WTC11 (cell line): ENCODE results near the gene CHRNE. TPM values are rescaled to one million over a fixed set of nuclear protein-coding genes. Genes with fewer than 3 reads are reported as not detected.
A peak's percentile ranks its signal among the peaks of the same experiment; 100 is the strongest.

Source experiments
- ATAC-seq: fragments of 200-7000 bp; cut with Tn5 transposase; 2 replicates; pipeline ENCODE4 v1.10.0; 2021; ENCODE audit warnings: mild to moderate bottlenecking, moderate library complexity
- CTCF ChIA-PET: fragments of 300-600 bp; sonication (Branson Sonifier 250); formaldehyde crosslinking; loops from one replicate; lab custom pipeline; 2021; ENCODE audit warnings: antibody characterized with exemption; lab: Charles Lee
- POLR2A ChIA-PET: fragments of 350-600 bp; sonication (Branson Sonifier 250); formaldehyde crosslinking; loops from one replicate; lab custom pipeline; 2021; ENCODE audit warnings: antibody characterized with exemption; lab: Charles Lee
- DNase-seq: peaks from one replicate; pipeline ENCODE4 v3.0.0; 2021; ENCODE audit warnings: low spot score
- H3K27ac Mint-ChIP-seq: 2 replicates; pipeline ENCODE4 v1.8.0; 2021; ENCODE audit warnings: mixed read lengths
- H3K27me3 Mint-ChIP-seq: 2 replicates; pipeline ENCODE4 v1.8.0; 2021; ENCODE audit warnings: low read depth, mild to moderate bottlenecking, moderate library complexity, mixed read lengths
- H3K36me3 Mint-ChIP-seq: 2 replicates; pipeline ENCODE4 v1.8.0; 2021; ENCODE audit warnings: mixed read lengths
- H3K4me1 Mint-ChIP-seq: 2 replicates; pipeline ENCODE4 v1.8.0; 2022; ENCODE audit warnings: mixed read lengths
- H3K4me3 Mint-ChIP-seq: 2 replicates; pipeline ENCODE4 v1.8.0; 2021; ENCODE audit warnings: mild to moderate bottlenecking, moderate library complexity, mixed read lengths
- H3K9me3 Mint-ChIP-seq: 2 replicates; pipeline ENCODE4 v1.8.0; 2021; ENCODE audit warnings: mixed read lengths
- AFF4 ChIP-seq: sonication (generic); formaldehyde crosslinking; IDR thresholded peaks from 2 replicates; pipeline ENCODE4 v1.8.1; 2023; ENCODE audit warnings: mild to moderate bottlenecking, missing genetic modification reagents, borderline replicate concordance
- ATF6 ChIP-seq: sonication (generic); formaldehyde crosslinking; IDR thresholded peaks from 2 replicates; pipeline ENCODE4 v1.8.1; 2023; ENCODE audit warnings: mild to moderate bottlenecking, missing genetic modification reagents
- CREB1 ChIP-seq: sonication (generic); formaldehyde crosslinking; IDR thresholded peaks from 2 replicates; pipeline ENCODE4 v1.8.0; 2023; ENCODE audit warnings: mild to moderate bottlenecking, missing genetic modification reagents
- CREM ChIP-seq: sonication (generic); formaldehyde crosslinking; IDR thresholded peaks from 2 replicates; pipeline ENCODE4 v1.8.1; 2022; ENCODE audit warnings: mild to moderate bottlenecking, missing genetic modification reagents, moderate library complexity
- FOXJ3 ChIP-seq: sonication (generic); formaldehyde crosslinking; IDR thresholded peaks from 2 replicates; pipeline ENCODE4 v1.9.0; 2021; ENCODE audit warnings: missing genetic modification reagents, mild to moderate bottlenecking, borderline replicate concordance
- JUN ChIP-seq: sonication (generic); formaldehyde crosslinking; IDR thresholded peaks from 2 replicates; pipeline ENCODE4 v1.8.0; 2023; ENCODE audit warnings: mild to moderate bottlenecking, missing genetic modification reagents
- MAX ChIP-seq: sonication (generic); formaldehyde crosslinking; IDR thresholded peaks from 2 replicates; pipeline ENCODE4 v1.8.0; 2022; ENCODE audit warnings: mild to moderate bottlenecking, missing genetic modification reagents
- NR3C1 ChIP-seq: sonication (generic); formaldehyde crosslinking; conservative IDR thresholded peaks from 2 replicates; pipeline ENCODE4 v1.8.1; 2023; ENCODE audit warnings: low read depth, mild to moderate bottlenecking, missing genetic modification reagents
- PRDM15 ChIP-seq: sonication (generic); formaldehyde crosslinking; IDR thresholded peaks from 2 replicates; pipeline ENCODE4 v1.8.0; 2022; ENCODE audit warnings: missing genetic modification reagents
- PRRX2 ChIP-seq: fragments of 250-450 bp; sonication (Bioruptor Pico); IDR thresholded peaks from 2 replicates; pipeline ENCODE4 v1.8.0; 2021; ENCODE audit warnings: mild to moderate bottlenecking
- RELA ChIP-seq: sonication (generic); formaldehyde crosslinking; IDR thresholded peaks from 2 replicates; pipeline ENCODE4 v1.8.1; 2022; ENCODE audit warnings: missing genetic modification reagents, mild to moderate bottlenecking, borderline replicate concordance
- SP1 ChIP-seq: sonication (generic); formaldehyde crosslinking; conservative IDR thresholded peaks from 2 replicates; pipeline ENCODE4 v1.8.1; 2022; ENCODE audit warnings: missing genetic modification reagents
- TCF7 ChIP-seq: sonication (generic); formaldehyde crosslinking; IDR thresholded peaks from 2 replicates; pipeline ENCODE4 v1.8.0; 2022; ENCODE audit warnings: mild to moderate bottlenecking, low read depth, missing genetic modification reagents, moderate library complexity
- ZBTB21 ChIP-seq: sonication (generic); formaldehyde crosslinking; IDR thresholded peaks from 2 replicates; pipeline ENCODE4 v1.8.1; 2023; ENCODE audit warnings: mild to moderate bottlenecking, missing genetic modification reagents, borderline replicate concordance
- ZNF425 ChIP-seq: fragments of 250-450 bp; sonication (Bioruptor Pico); conservative IDR thresholded peaks from 2 replicates; pipeline ENCODE4 v1.9.0; 2021; ENCODE audit warnings: mild to moderate bottlenecking
- total RNA-seq: library from RNA; stranded (reverse); gene quantifications from 3 replicates; pipeline ENCODE4 v1.2.3, GENCODE V29; 2021

CHRNE gene
- total RNA-seq, 1 experiment from 2014 or later: 0.70 TPM

GRCh38 chr17:4901108-4901647, 1.7 kb downstream of the CHRNE start (continued):
- TF ChIP-seq TCF7 (CRISPR knock-in tag) (no peak), PRDM15 (CRISPR knock-in tag) (no peak), CREM (CRISPR knock-in tag) (no peak), ATF6 (CRISPR knock-in tag) (no peak), ZNF425 (CRISPR knock-in tag) (no peak)
- TF ChIP-seq, all 79 proteins: peak for 0

GRCh38 chr17:4900231-4901107, 2.4 kb downstream of the CHRNE start:
- Mint-ChIP-seq H3K36me3 (peaks cover 5% of the 10 kb centered on the region; the same call in 1 of the 2 replicates), H3K27ac (no peak overlapping the region), H3K4me1 (peaks cover 16% of the 10 kb centered on the region), H3K27me3 (peaks cover 5% of the 10 kb centered on the region), H3K9me3 (no peaks in the 10 kb centered on the region), H3K4me3 (peak overlapping the region; percentile 81)
- ATAC-seq (peak; percentile 40), DNase-seq (peak; percentile 83)
- CTCF ChIA-PET: interaction anchor here (0.6 to 2.8 kb wide), 13 partner anchors 8 to 344 kb away, joined by 3 to 38 read pairs (median 4); partner anchors contain the start of genes ARRB2, RNF167, SLC25A11 and SPAG7
- POLR2A ChIA-PET: interaction anchor here (0.5 to 2.0 kb wide), 5 partner anchors 9 to 68 kb away, joined by 3 to 12 read pairs (median 5); partner anchors contain the start of genes ENO3 and SPAG7
- TF ChIP-seq PRRX2 (CRISPR knock-in tag) (no peak), NR3C1 (CRISPR knock-in tag) (no peak), ZBTB21 (CRISPR knock-in tag) (peak; percentile 92), MAX (CRISPR knock-in tag) (0 out of 2 replicates have a peak, but pooled peaks have one; percentile 14), RELA (CRISPR knock-in tag) (0 out of 2 replicates have a peak, but pooled peaks have one; percentile 29), AFF4 (no peak), PRDM15 (CRISPR knock-in tag) (peak; percentile 76), FOXJ3 (no peak), CREB1 (CRISPR knock-in tag) (no peak), SP1 (0 out of 2 replicates have a peak, but pooled peaks have one; percentile 28), JUN (CRISPR knock-in tag) (no peak)
